Neural progenitor cell (in vitro differentiated cells): ENCODE measurements around the gene SKI. TPM values are rescaled to one million over a fixed set of nuclear protein-coding genes. Genes with fewer than 3 reads are reported as not detected.
"Not testable (repeated sequence)": the region's sequence is repeated elsewhere in the genome, so short reads cannot be mapped to it uniquely, and the experiment has no call there.

Source experiments
- DNase-seq: peaks from one replicate; pipeline ENCODE4 v3.0.0-alpha.2; 2016; ENCODE audit warnings: low spot score
- H2AFZ ChIP-seq: fragments of 200-600 bp; sonication (generic); replicated peaks from 2 replicates; pipeline ENCODE4 v1.6.1; 2016; ENCODE audit warnings: antibody characterized with exemption
- H3F3A ChIP-seq: fragments of 200-600 bp; sonication (generic); 2 replicates; pipeline ENCODE4 v1.6.1; 2016; ENCODE audit warnings: antibody characterized with exemption, low read depth
- H3K27ac ChIP-seq: fragments of 200-600 bp; sonication (generic); 2 replicates; pipeline ENCODE4 v1.5.1; 2016; ENCODE audit warnings: mild to moderate bottlenecking
- H3K27me3 ChIP-seq: fragments of 200-600 bp; sonication (generic); 2 replicates; pipeline ENCODE4 v1.6.1; 2016; ENCODE audit warnings: mild to moderate bottlenecking, moderate library complexity
- H3K36me3 ChIP-seq: fragments of 200-600 bp; sonication (generic); 2 replicates; pipeline ENCODE4 v1.5.1; 2016
- H3K4me1 ChIP-seq: fragments of 200-600 bp; sonication (generic); 2 replicates; pipeline ENCODE4 v1.6.1; 2016; ENCODE audit warnings: mixed run types
- H3K4me2 ChIP-seq: fragments of 200-600 bp; sonication (generic); 2 replicates; pipeline ENCODE4 v1.6.1; 2016
- H3K4me3 ChIP-seq: fragments of 200-600 bp; sonication (generic); 2 replicates; pipeline ENCODE4 v1.5.1; 2016
- H3K79me2 ChIP-seq: fragments of 200-600 bp; sonication (generic); 2 replicates; pipeline ENCODE4 v1.6.1; 2016; ENCODE audit warnings: low read depth
- H3K9ac ChIP-seq: fragments of 200-600 bp; sonication (generic); 2 replicates; pipeline ENCODE4 v1.6.1; 2016
- H3K9me3 ChIP-seq: fragments of 200-600 bp; sonication (generic); 2 replicates; pipeline ENCODE4 v1.5.1; 2016; ENCODE audit warnings: low read depth
- H4K20me1 ChIP-seq: fragments of 200-600 bp; sonication (generic); 2 replicates; pipeline ENCODE4 v1.6.1; 2016; ENCODE audit warnings: low read depth
- H3K27ac Mint-ChIP-seq: 3 replicates; pipeline ENCODE4 v1.8.0; 2021; ENCODE audit warnings: mixed read lengths
- H3K27me3 Mint-ChIP-seq: 2 replicates; pipeline ENCODE4 v1.8.0; 2022; ENCODE audit warnings: low read depth, mild to moderate bottlenecking, inconsistent platforms, moderate library complexity, mixed read lengths; ENCODE audit not compliant: insufficient read depth
- H3K36me3 Mint-ChIP-seq: 3 replicates; pipeline ENCODE4 v1.8.0; 2021; ENCODE audit warnings: mixed read lengths
- H3K4me1 Mint-ChIP-seq: 3 replicates; pipeline ENCODE4 v1.8.0; 2021; ENCODE audit warnings: mixed read lengths
- H3K4me3 Mint-ChIP-seq: 3 replicates; pipeline ENCODE4 v1.8.0; 2021; ENCODE audit warnings: mild to moderate bottlenecking, moderate library complexity, mixed read lengths
- H3K9me3 Mint-ChIP-seq: 3 replicates; pipeline ENCODE4 v1.8.0; 2020; ENCODE audit warnings: mixed read lengths
- EZH2 ChIP-seq: fragments of 200-600 bp; sonication (generic); IDR thresholded peaks from 2 replicates; pipeline ENCODE4 v1.6.1; 2017; ENCODE audit warnings: antibody characterized with exemption, mild to moderate bottlenecking, moderate library complexity
- EZH2phosphoT487 ChIP-seq: fragments of 200-600 bp; sonication (generic); IDR thresholded peaks from 2 replicates; pipeline ENCODE4 v1.6.1; 2017; ENCODE audit warnings: antibody characterized with exemption
- total RNA-seq: library from RNA; depleted of rRNA; stranded (reverse); fragments of >200 nt; gene quantifications from 2 replicates; pipeline ENCODE4 v1.2.3, GENCODE V29; 2015; ENCODE audit warnings: low replicate concordance
- TF ChIP-seq, protein P1 (sequence below): fragments of 200-600 bp; sonication (generic); IDR thresholded peaks from 2 replicates; pipeline ENCODE4 v1.5.1; 2017; ENCODE audit warnings: antibody characterized with exemption, mild to moderate bottlenecking

Gene SKI
- total RNA-seq, 1 donor from 2014 or later, result 7.4 TPM

DNA sequence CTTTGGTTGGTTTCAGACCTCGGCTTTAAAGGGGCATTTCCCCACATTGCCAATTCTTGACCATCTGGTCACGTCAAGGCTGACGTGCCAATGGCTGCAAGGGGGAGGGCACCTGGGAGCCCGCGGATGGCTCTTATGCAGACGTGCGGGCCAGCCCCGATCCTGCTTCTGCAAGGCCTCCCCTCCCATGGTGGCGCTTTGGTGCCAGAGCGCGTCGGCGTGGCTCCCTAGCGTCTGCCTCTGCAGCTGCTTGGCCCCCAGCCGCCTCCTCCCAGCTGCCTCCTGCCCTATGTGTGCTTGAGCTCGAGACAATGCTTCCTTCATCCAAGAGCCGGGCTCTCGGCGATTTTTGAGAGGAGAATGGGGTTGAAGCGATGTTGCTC lies 29.1 kb downstream of the SKI start:
- H3K27me3 ChIP-seq, result no peaks in the 10 kb centered on the region
- H3K27me3 Mint-ChIP-seq, result peaks cover 7% of the 10 kb centered on the region
- H3K27ac Mint-ChIP-seq, result peak overlapping the region; percentile 76
- H3K36me3 ChIP-seq, result no peaks in the 10 kb centered on the region
- peaks cover 30% of the 10 kb centered on the region for H3K4me1 Mint-ChIP-seq
- H3K4me3 Mint-ChIP-seq, result no peak overlapping the region
- H3K27ac ChIP-seq, result no peak overlapping the region
- H3K9ac ChIP-seq, result no peak overlapping the region
- no peak overlapping the region for H3K4me3 ChIP-seq
- no peak overlapping the region for H3K4me2 ChIP-seq
- H3F3A ChIP-seq, result peaks cover 18% of the 10 kb centered on the region
- H3K79me2 ChIP-seq, result peaks cover 100% of the 10 kb centered on the region
- H2AFZ ChIP-seq, result no peak overlapping the region
- TF ChIP-seq, protein P1, sequence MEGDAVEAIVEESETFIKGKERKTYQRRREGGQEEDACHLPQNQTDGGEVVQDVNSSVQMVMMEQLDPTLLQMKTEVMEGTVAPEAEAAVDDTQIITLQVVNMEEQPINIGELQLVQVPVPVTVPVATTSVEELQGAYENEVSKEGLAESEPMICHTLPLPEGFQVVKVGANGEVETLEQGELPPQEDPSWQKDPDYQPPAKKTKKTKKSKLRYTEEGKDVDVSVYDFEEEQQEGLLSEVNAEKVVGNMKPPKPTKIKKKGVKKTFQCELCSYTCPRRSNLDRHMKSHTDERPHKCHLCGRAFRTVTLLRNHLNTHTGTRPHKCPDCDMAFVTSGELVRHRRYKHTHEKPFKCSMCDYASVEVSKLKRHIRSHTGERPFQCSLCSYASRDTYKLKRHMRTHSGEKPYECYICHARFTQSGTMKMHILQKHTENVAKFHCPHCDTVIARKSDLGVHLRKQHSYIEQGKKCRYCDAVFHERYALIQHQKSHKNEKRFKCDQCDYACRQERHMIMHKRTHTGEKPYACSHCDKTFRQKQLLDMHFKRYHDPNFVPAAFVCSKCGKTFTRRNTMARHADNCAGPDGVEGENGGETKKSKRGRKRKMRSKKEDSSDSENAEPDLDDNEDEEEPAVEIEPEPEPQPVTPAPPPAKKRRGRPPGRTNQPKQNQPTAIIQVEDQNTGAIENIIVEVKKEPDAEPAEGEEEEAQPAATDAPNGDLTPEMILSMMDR, result no peak
- TF ChIP-seq EZH2 (no peak), EZH2phosphoT487 (no peak)
- DNase-seq, result peak; percentile 56
- H3K9me3 Mint-ChIP-seq, result peaks cover 2% of the 10 kb centered on the region
- H4K20me1 ChIP-seq, result peaks cover 68% of the 10 kb centered on the region
- H3K36me3 Mint-ChIP-seq, result peaks cover 34% of the 10 kb centered on the region
- H3K9me3 ChIP-seq, result no peaks in the 10 kb centered on the region
- H3K4me1 ChIP-seq, result peaks cover 18% of the 10 kb centered on the region

DNA sequence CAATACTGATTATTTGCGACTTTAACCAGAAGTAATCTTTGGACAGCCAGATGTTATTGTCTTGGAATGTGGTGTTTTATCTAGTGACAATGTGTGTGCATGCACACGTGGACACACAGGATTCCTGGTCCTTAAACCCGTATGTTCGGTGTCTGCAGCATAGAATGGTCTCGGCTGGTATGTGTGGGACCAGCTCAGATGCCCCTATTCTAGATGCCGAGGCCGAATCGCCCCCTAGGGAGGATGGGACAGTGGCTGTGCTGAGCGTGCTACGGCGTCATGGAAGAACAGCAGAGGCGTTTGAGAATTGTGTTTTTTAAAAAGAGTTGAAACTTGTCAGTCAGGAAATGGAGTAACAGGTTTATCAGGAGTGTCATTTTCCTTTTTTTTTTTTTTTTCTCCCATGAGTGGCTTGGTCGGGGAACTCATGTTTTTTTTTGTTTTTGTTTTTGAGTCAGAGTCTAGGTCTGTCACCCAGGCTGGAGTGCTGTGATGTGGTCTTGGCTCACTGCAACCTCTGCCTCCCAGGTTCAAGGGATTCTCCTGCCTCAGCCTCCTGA lies 30.1 kb downstream of the SKI start:
- peaks cover 18% of the 10 kb centered on the region for H3K4me1 ChIP-seq
- peaks cover 18% of the 10 kb centered on the region for H3F3A ChIP-seq
- DNase-seq, result no peak
- H3K27ac Mint-ChIP-seq, result no peak overlapping the region
- H3K9me3 Mint-ChIP-seq, result peaks cover 2% of the 10 kb centered on the region
- TF ChIP-seq EZH2 (no peak), EZH2phosphoT487 (no peak)
- TF ChIP-seq, protein P1, result no peak
- H4K20me1 ChIP-seq, result peaks cover 70% of the 10 kb centered on the region
- H3K9me3 ChIP-seq, result no peaks in the 10 kb centered on the region
- H3K79me2 ChIP-seq, result peaks cover 100% of the 10 kb centered on the region
- H3K4me1 Mint-ChIP-seq, result peaks cover 25% of the 10 kb centered on the region
- H3K27me3 Mint-ChIP-seq, result peaks cover 3% of the 10 kb centered on the region
- no peaks in the 10 kb centered on the region for H3K36me3 ChIP-seq
- H3K4me3 Mint-ChIP-seq, result no peak overlapping the region
- H3K9ac ChIP-seq, result no peak overlapping the region
- H3K27ac ChIP-seq, result no peak overlapping the region
- no peaks in the 10 kb centered on the region for H3K27me3 ChIP-seq
- no peak overlapping the region for H3K4me2 ChIP-seq
- H3K36me3 Mint-ChIP-seq, result peaks cover 26% of the 10 kb centered on the region
- no peak overlapping the region for H2AFZ ChIP-seq
- no peak overlapping the region for H3K4me3 ChIP-seq

DNA sequence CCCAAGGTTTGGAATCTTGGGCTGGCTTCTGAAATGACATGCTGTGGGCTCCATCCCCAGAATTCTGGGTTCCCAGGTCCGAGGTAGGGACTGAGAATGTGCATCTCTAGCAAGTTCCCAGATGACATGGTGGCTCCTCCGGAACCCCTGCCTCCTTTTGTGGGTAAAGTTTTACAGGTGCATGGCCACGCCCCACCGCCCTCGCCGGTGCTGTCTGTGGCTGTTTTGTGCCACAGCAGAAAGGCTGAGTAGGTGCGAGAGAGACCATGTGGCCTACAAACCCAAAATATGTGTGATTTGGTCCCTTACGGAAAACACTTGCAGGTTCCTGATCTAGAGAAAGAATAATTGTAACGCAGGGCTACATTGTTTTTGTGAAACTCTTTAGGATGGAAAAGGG lies 30.9 kb downstream of the SKI start:
- Histone ChIP-seq H3F3A (peaks cover 18% of the 10 kb centered on the region), H3K27me3 (no peaks in the 10 kb centered on the region), H3K79me2 (peaks cover 100% of the 10 kb centered on the region), H2AFZ (no peak overlapping the region), H3K4me2 (no peak overlapping the region), H3K27ac (no peak overlapping the region), H4K20me1 (peaks cover 77% of the 10 kb centered on the region), H3K9me3 (no peaks in the 10 kb centered on the region), H3K4me1 (peaks cover 18% of the 10 kb centered on the region), H3K36me3 (no peaks in the 10 kb centered on the region), H3K9ac (no peak overlapping the region), H3K4me3 (no peak overlapping the region)
- no peak overlapping the region for H3K4me3 Mint-ChIP-seq
- TF ChIP-seq EZH2phosphoT487, result no peak
- TF ChIP-seq EZH2, result no peak
- H3K9me3 Mint-ChIP-seq, result peaks cover 2% of the 10 kb centered on the region
- peaks cover 3% of the 10 kb centered on the region for H3K27me3 Mint-ChIP-seq
- H3K4me1 Mint-ChIP-seq, result peaks cover 25% of the 10 kb centered on the region
- H3K27ac Mint-ChIP-seq, result no peak overlapping the region
- H3K36me3 Mint-ChIP-seq, result peaks cover 23% of the 10 kb centered on the region
- no peak for DNase-seq

DNA sequence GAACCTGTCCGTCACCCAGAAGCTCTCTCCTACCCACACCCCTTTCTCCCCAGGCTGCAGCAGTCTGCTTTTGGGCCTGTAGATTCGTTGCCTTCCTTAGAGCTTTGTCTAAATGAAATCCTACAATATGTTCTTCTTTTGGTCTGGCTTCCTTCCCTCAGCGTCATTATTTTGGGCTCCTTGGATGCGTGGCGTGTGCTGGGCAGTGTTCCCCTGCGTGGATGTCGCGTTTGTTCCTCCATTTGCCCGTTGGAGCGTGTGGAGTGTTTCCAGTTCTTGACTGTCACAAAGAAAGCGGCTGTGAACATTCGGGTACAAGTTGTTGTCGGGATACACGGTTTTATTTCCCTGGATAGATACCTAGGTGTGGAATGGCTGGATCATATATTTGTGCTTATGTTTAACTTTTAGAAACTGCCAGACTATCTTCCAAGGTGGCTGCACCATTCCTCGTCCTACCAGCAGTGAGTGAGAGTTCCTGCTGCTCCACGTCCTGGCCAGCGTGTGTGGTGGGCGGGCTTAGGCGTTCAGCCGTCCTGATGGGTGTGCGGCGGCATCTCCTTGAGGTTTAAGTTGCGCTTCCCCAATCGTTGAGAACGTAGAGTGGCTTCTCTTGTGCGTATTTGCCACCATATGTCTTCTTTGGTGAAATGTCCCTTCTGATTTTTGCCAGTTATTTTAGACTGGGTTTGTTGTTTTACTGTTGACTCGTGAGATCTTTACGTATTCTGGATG lies 31.7 kb downstream of the SKI start:
- Histone ChIP-seq H3K9ac (no peak overlapping the region), H3K27ac (no peak overlapping the region), H3K27me3 (no peaks in the 10 kb centered on the region), H3F3A (peaks cover 18% of the 10 kb centered on the region), H2AFZ (no peak overlapping the region), H3K4me2 (no peak overlapping the region), H3K9me3 (no peaks in the 10 kb centered on the region), H3K36me3 (no peaks in the 10 kb centered on the region), H3K4me1 (peaks cover 18% of the 10 kb centered on the region), H3K79me2 (peaks cover 100% of the 10 kb centered on the region), H3K4me3 (no peak overlapping the region), H4K20me1 (peaks cover 86% of the 10 kb centered on the region)
- no peak overlapping the region for H3K27ac Mint-ChIP-seq
- H3K36me3 Mint-ChIP-seq, result peaks cover 18% of the 10 kb centered on the region
- H3K4me3 Mint-ChIP-seq, result no peak overlapping the region
- peaks cover 29% of the 10 kb centered on the region for H3K4me1 Mint-ChIP-seq
- H3K9me3 Mint-ChIP-seq, result peaks cover 2% of the 10 kb centered on the region
- TF ChIP-seq, protein P1, result no peak
- TF ChIP-seq EZH2, result no peak
- TF ChIP-seq EZH2phosphoT487, result no peak
- DNase-seq, result no peak
- H3K27me3 Mint-ChIP-seq, result peaks cover 3% of the 10 kb centered on the region

DNA sequence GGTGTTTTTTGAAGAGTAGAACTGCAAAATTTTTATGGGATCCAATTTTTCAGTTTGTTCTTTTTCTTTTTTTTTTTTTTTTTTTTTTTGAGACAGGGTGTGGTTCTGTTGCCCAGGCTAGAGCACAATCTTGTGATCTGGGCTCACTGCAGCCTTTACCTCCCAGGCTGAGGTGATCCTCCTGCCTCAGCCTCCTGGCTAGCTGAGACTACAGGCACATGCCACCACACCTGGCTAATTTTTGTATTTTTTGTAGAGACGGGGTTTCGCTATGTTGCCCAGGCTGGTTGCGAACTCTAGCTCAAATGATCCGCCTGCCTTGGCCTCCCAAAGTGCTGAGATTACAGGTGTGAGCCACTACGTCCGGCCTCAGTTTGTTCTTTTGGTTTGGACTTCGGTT lies 32.4 kb downstream of the SKI start:
- H2AFZ ChIP-seq, H3K9me3 ChIP-seq, H3K9ac ChIP-seq, H3K4me2 ChIP-seq, H3K4me3 Mint-ChIP-seq, H3K27ac ChIP-seq, H3K4me3 ChIP-seq, H3K27me3 Mint-ChIP-seq, H3K9me3 Mint-ChIP-seq, H3K27ac Mint-ChIP-seq, H3K36me3 ChIP-seq, DNase-seq, H3K27me3 ChIP-seq: not testable (repeated sequence)
- Mint-ChIP-seq H3K4me1 (peaks cover 34% of the 10 kb centered on the region), H3K36me3 (peaks cover 18% of the 10 kb centered on the region)
- H3K79me2 ChIP-seq, result peaks cover 100% of the 10 kb centered on the region
- peaks cover 18% of the 10 kb centered on the region for H3K4me1 ChIP-seq
- H4K20me1 ChIP-seq, result peaks cover 92% of the 10 kb centered on the region
- peaks cover 11% of the 10 kb centered on the region for H3F3A ChIP-seq
